Stomach (tissue), 4 donors: ENCODE results near the gene MYCN.

Source experiments
- POLR2AphosphoS5 ChIP-seq, 3 donors: sonication (generic); formaldehyde crosslinking; IDR thresholded peaks; one replicate each; pipeline ENCODE4 v1.6.1; 2016; ENCODE audit warnings: antibody characterized with exemption in 3 of 3
- TF ChIP-seq, protein P1 (sequence below), 7 experiments: fragments of 450-650 bp in 4 of 7; fragments of 200-600 bp in 3 of 7; sonication (generic) in 3 of 7; IDR thresholded peaks; one replicate each; pipeline ENCODE4 v1.5.1; 2016 to 2019; ENCODE audit warnings: antibody characterized with exemption in 7 of 7, control low read depth in 2 of 7, mild to moderate bottlenecking in 1 of 7

DNA sequence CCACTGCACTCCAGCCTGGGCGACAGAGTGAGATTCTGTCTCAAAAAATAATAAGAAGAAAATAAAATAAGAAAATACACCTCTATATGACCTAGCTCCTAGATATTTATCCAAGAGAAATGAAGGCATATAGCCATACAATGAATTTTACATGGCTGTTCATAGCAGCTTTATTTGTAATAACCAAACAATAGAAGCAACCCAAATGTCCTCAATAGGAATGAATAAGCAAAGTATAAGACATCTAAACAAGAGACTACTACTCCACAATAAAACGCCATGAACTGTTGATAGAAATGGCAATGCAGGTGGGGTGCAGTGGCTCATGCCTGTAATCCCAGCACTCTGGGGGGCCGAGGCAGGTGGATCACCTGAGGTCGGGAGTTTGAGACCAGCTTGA lies 31.2 kb upstream of the MYCN start:
- TF ChIP-seq, protein P1, sequence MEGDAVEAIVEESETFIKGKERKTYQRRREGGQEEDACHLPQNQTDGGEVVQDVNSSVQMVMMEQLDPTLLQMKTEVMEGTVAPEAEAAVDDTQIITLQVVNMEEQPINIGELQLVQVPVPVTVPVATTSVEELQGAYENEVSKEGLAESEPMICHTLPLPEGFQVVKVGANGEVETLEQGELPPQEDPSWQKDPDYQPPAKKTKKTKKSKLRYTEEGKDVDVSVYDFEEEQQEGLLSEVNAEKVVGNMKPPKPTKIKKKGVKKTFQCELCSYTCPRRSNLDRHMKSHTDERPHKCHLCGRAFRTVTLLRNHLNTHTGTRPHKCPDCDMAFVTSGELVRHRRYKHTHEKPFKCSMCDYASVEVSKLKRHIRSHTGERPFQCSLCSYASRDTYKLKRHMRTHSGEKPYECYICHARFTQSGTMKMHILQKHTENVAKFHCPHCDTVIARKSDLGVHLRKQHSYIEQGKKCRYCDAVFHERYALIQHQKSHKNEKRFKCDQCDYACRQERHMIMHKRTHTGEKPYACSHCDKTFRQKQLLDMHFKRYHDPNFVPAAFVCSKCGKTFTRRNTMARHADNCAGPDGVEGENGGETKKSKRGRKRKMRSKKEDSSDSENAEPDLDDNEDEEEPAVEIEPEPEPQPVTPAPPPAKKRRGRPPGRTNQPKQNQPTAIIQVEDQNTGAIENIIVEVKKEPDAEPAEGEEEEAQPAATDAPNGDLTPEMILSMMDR (IDR thresholded peaks at IDR 0.05): no peak
- no peak for TF ChIP-seq POLR2AphosphoS5 (IDR thresholded peaks at IDR 0.05)
